RWPE1 (cell line): Measurements from ENCODE around the gene RABL2B.

ENCODE experiments used
- CTCF ChIA-PET: fragments of 350-600 bp; sonication (Branson Sonifier 250); formaldehyde crosslinking; extraction: SDS; loops from one replicate; lab custom pipeline; 2021; lab: Yijun Ruan, JAX
- POLR2A ChIA-PET: fragments of 400-600 bp; formaldehyde crosslinking; extraction: SDS; loops from one replicate; lab custom pipeline; 2020; ENCODE audit warnings: antibody characterized with exemption; ENCODE audit not compliant: low non-redundant PET; lab: Yijun Ruan, JAX
- DNase-seq: peaks from one replicate; pipeline ENCODE4 v3.0.0; 2012; ENCODE audit warnings: low spot score
- H3K27ac ChIP-seq: fragments of 450-650 bp; 2 replicates; pipeline ENCODE4 v1.5.1; 2017
- TF ChIP-seq, protein P1 (sequence below): fragments of 450-650 bp; conservative IDR thresholded peaks from 2 replicates; pipeline ENCODE4 v1.5.1; 2017; ENCODE audit warnings: low read depth, mild to moderate bottlenecking

RABL2B gene

DNA sequence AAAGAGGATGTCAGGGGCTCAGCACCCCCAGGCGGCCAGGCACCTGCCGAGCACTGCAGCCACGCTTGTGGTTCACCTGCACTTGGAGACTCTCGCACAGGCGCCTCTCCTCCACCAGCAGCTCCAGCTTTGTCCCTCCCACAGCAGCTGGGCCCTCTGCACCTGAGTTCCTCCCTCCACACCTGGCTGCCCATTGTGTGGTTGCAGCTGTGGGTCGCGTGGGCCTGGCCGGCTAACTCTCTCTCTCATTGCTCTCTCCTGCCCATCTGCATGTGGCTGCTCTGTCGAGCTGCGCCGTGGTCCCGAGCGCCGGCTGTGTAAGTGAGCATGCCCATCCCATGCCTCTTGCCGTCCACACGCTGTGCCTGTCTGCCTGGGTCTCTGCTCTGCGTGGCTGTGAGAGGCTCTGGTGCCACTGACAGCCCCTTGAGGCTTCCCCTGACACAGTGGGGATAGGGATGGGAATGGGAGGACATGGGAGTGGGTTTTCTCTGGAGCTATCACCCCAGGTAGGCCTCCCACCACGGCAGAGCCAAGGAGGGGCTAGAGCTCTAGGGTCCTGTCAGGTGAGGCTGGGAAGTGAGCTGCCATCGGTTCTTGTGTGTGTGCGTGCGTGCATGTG, 53.9 kb downstream of the RABL2B start:
- TF ChIP-seq, protein P1, sequence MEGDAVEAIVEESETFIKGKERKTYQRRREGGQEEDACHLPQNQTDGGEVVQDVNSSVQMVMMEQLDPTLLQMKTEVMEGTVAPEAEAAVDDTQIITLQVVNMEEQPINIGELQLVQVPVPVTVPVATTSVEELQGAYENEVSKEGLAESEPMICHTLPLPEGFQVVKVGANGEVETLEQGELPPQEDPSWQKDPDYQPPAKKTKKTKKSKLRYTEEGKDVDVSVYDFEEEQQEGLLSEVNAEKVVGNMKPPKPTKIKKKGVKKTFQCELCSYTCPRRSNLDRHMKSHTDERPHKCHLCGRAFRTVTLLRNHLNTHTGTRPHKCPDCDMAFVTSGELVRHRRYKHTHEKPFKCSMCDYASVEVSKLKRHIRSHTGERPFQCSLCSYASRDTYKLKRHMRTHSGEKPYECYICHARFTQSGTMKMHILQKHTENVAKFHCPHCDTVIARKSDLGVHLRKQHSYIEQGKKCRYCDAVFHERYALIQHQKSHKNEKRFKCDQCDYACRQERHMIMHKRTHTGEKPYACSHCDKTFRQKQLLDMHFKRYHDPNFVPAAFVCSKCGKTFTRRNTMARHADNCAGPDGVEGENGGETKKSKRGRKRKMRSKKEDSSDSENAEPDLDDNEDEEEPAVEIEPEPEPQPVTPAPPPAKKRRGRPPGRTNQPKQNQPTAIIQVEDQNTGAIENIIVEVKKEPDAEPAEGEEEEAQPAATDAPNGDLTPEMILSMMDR, result no peak
- CTCF ChIA-PET, result no interaction called here
- H3K27ac ChIP-seq, result no peak overlapping the region
- POLR2A ChIA-PET, result no interaction called here
- no peak for DNase-seq

DNA sequence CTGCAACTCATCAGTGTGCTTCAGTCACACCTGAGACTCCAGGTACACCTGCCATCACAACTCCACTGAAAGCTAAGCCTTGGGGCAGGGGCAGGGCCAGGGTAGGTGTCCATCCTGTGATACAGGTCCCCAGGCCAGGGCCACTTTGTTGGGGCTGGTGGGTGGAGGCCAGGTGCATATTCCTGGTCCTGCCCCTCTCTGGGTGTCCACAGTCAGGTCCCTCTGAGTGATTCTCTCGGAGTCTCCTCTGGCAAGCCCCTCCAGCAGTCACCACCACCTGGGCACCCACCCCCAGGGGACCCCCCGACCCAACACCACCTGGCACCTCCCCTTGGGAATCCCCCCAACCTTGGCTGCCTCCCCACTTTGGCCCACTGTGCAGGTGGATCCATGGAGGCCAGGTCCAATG, 54.9 kb downstream of the RABL2B start:
- CTCF ChIA-PET, result no interaction called here
- TF ChIP-seq, protein P1, result no peak
- no peak overlapping the region for H3K27ac ChIP-seq
- POLR2A ChIA-PET, result no interaction called here
- DNase-seq, result no peak

DNA sequence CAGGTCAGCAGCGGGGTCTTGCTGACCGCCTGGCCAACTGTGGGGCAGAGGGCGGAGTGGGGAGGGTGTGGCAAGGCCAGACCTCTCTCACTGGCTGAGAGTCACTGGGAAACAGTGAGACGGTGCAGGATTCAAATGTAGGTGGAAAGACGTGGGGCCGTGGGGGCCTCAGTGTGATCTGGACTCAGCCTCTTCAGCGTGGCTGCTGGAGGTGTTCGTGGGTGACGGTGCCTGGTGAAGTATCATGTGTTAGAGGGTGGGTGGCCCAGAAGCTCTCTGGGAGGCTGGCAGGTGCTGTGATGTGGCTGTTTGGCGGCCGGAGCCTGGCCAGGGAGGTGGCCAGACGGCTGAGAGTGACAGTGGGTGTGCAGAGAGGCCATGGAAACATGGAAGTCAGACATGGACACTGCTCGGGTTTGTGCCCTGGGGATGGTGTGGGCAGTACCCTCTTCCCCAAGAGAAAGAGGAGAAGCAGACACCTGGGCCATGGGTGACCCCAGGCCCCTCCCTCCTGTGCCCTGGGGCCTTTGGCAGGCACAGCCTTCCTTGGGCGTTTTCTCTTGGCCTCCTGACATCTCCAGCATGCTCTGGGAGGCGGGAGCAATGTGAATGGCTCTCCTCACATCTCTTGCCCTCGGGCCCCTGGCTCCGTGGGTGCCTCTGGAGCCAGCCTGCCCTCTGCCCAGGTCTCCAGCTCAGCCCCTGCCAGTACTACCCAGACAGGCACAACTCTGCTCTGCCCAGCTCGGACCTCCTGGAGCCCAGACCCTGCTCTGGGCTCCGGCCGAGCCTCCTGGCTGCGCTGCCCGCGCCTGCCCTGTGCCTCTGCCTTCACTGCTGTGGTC, 55.5 kb downstream of the RABL2B start:
- DNase-seq, result no peak
- H3K27ac ChIP-seq, result no peak overlapping the region
- TF ChIP-seq, protein P1, result no peak
- ChIA-PET CTCF (no interaction called here), POLR2A (no interaction called here)

DNA sequence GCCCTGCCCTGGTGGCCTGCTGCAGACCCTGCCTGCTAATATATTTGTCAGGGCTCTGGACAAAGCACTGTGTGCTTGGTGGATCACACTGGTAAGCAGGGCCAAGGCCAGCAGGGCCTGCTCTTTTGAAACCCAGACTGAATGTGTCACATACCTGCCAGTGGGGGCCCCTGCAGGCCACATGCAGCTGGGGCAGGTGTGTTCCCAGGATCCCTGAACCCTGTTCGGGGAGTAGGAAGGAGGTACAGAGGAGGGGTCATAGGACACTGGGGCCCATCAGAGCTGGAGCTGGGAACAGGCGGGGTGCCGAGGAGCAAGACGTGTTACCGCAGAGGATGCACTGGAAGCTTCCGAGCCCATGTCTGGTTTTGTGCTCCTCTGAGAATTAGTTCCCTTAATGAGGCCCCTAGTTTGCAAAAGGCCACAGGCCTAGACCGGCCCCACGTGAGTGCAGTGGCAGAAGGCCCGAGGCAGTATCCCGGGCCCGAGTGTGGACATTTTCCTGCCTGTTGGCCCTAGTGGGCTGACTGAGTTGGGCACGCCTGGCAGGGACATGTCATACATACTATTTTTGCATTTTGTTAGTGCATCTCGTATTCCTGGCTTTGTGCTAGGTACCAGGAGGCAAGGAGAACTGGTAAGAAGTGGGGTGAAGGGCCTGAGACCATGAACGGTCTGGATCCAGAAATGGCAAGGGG, 56.6 kb downstream of the RABL2B start:
- TF ChIP-seq, protein P1, result no peak
- H3K27ac ChIP-seq, result no peak overlapping the region
- CTCF ChIA-PET, result no interaction called here
- POLR2A ChIA-PET, result no interaction called here
- DNase-seq, result no peak

DNA sequence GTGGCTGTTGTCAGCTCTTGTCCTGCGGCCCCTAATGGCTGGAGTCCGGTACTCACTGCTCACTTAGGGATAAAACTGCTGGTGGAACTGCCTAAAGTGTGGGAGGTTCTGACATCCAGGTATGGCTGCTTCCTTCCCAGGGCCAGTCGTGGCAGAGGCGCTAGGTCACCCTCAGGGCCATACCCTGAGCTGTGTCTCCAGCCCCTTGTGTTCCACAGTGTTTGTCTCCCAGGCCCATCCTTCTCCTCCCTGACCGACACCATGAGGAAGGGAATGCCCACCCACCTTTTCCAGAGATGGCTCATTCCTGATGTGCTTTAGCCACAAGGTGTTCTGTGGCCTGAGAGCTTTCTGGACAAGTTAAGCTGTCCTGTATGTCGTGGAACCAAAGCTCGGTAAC, 57.8 kb downstream of the RABL2B start:
- no peak overlapping the region for H3K27ac ChIP-seq
- ChIA-PET POLR2A (no interaction called here), CTCF (no interaction called here)
- TF ChIP-seq, protein P1, result no peak
- DNase-seq, result no peak

DNA sequence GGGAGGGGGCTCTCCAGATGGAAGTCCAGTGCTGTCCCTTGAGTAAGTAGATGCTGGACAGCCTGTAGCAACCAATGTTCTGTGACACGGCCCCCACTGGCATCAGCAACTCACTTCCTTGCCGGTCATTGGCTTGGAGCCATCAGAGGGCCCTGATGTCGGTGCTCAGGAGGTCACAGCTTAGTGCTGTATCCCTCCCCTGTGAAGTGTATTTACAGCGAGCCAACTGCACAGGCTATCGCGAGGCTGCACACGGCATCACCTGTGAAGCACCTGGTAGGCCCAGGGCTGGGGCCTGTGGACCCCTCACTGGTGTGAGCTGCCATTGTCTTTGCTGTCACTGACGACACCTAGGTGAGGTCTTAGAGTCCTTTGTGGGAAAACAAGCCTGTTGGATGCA, 58.8 kb downstream of the RABL2B start:
- no peak for DNase-seq
- CTCF ChIA-PET, result no interaction called here

More for the DNA sequence above, 58.8 kb downstream of the RABL2B start:
- TF ChIP-seq, protein P1, result no peak
- POLR2A ChIA-PET, result no interaction called here
- no peak overlapping the region for H3K27ac ChIP-seq
